Transverse colon (tissue), 3 donors: Measurements from ENCODE around the gene PDE6D.

Experiments used
- CTCF ChIP-seq, 5 experiments: fragments of 200-600 bp in 3 of 5; fragments of 450-650 bp in 2 of 5; sonication (generic) in 3 of 5; IDR thresholded peaks; 1 replicate in 2 of 5; 2 replicates in 3 of 5; pipeline ENCODE4 v1.5.1; 2016 to 2017; ENCODE audit warnings: antibody characterized with exemption in 5 of 5, inconsistent platforms in 3 of 5, mild to moderate bottlenecking in 2 of 5, moderate library complexity in 1 of 5
- POLR2A ChIP-seq: fragments of 450-650 bp; IDR thresholded peaks from one replicate; pipeline ENCODE4 v1.6.1; 2016; ENCODE audit warnings: antibody characterized with exemption, mild to moderate bottlenecking, moderate library complexity

- peak in 1 of 5 experiments; percentile 43 for TF ChIP-seq CTCF (IDR thresholded peaks at IDR 0.05)
- peak; percentile 99 for TF ChIP-seq POLR2A
These were observed 72.9 kb downstream of the PDE6D start, which contains the start of gene PTMA for GRCh38 chr2:231707927-231708772.
